ENCODE measurements around the gene FTSJ3.

Gene FTSJ3

DNA sequence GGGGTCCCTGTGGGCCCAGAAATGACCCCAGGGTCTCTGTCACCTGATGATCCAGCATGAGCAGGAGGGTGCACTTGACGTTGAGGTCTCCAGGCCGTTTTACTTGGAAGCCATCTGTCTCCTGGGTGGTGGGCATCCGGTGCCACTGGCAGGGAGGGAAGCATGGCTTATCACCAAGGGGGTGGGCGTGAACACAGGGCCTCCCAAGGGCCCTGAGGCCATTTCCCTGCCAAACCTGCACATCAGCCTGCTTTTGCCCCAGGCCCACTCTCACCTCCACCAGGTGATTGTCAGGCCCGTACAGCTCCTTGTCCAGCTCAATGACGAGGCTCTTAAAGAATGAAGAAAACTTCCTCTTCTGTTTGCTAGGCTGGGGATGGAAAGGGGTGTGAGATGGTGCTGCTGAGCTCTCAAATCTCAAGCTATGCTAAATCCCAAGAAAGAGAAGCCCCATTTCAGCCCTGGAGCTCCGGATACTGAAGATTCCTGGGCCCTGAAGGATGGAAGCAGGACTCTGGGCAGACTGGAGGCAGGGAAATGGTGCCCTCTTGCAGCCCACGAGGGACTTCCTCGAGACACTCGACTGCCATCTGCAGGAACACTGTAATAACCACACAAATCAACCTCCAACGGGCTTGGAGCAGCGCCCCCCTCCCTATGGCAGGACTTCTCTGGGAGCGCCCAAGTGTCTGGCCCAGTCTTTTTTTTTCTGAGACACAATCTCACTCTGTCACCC, 7.1 kb upstream of the FTSJ3 start:
- TF ChIP-seq CTCF (IDR thresholded peaks at IDR 0.05) = peak; percentile 77

DNA sequence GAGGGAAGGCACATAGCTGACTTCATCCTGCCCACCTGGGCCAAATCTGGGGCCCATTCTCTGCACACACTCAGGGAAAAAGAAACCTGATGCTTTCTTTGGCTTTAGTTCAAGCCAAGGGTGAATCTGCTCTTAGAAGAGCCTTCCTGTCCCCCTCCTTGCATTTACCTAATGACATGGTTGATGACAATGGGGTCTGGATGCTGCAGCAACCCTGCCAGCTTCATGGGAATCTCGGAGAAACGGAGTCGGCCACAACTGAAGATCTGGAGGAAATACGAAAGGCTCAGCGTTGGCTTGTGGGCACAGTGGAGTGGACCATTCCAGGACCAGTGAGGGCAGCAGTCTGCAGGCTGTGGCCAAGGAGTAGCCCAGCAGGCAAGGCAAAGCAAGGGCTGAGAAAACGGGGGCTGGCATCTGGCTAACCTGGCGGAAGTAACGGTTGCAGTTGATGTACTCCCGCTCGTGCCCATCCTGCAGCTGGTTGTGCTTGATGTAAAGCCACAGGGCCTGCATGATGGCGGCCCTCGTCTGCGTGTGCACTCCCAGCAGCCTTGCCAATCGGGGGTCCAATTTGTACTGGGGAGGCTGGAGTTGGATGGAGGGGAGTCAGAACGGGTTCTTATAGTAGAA, 6.4 kb upstream of the FTSJ3 start:
- TF ChIP-seq CTCF (IDR thresholded peaks at IDR 0.05) = no peak

GRCh38 chr17:63833026-63833740, 5.7 kb upstream of the FTSJ3 start:
- no peak for TF ChIP-seq CTCF (IDR thresholded peaks at IDR 0.05)

DNA sequence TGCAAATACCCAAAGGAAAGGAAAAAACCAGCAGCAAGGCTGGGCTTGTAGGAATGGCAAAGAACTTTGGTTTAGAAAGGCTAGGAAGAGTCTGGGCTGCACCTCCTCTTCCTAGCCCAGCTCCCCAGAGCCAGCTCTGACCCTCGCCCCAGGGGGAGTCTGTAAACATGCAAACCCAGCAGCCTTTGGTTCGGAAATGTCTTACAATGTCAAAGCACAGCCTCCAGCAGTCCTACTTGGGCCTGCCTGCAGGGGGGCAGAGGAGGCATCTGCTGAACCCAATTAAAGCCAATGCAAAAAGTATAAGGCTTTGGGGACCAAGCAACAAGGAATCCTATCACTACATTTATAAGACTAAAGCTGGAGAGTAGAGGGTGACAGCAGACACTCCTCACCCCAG, 5.0 kb upstream of the FTSJ3 start:
- no peak for TF ChIP-seq CTCF (IDR thresholded peaks at IDR 0.05)

DNA sequence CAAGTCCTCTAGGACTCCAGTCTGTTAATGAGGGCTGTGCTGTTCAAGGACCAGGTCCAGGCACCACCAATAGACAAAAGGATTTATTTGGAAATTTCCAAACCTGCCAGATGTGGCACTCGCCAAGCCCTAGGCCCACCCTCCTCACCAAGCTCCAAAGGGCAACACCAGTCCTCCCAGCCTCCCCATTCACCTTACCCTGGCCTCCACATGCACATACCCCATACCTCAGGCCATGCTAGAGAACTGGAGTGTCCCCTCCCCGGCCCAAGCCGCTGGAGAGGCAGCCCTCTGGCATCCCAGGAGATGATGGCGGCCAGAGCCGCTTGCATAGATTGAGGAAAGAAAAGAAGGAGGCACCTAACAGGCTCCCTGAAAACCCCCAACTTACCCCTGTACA, 4.6 kb upstream of the FTSJ3 start:
- TF ChIP-seq CTCF (IDR thresholded peaks at IDR 0.05) = no peak

DNA sequence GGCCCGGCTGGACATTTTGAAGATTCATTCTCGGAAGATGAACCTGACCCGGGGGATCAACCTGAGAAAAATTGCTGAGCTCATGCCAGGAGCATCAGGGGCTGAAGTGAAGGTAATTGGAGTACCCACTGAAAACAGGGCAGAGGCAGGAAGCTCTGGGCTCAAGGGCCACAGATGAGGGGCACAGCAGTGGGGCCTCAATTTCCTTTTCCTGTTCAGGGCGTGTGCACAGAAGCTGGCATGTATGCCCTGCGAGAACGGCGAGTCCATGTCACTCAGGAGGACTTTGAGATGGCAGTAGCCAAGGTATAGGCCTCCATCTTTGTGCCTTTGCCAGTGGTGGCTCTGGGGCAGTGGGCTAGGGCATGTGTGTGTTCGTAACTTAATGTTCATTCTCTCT, 4.0 kb upstream of the FTSJ3 start:
- TF ChIP-seq CTCF (IDR thresholded peaks at IDR 0.05) = no peak

DNA sequence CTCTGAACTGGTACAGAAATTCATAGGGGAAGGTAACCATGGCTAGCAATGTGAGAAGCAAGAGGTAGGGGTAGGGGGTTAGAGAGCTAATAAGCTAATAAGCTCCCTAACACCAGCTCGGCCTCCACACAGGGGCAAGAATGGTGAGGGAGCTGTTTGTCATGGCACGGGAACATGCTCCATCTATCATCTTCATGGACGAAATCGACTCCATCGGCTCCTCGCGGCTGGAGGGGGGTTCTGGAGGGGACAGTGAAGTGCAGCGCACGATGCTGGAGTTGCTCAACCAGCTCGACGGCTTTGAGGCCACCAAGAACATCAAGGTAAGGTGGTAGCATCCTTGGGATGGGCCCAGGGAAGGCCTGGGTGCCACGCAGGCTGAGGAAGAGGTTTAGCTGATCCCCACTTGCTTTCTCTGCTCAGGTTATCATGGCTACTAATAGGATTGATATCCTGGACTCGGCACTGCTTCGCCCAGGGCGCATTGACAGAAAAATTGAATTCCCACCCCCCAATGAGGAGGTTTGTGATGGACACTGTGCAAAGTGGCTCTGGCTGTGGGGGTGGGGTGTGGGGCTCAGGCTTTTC, 3.5 kb upstream of the FTSJ3 start:
- TF ChIP-seq CTCF (IDR thresholded peaks at IDR 0.05) = no peak

Data from LNCAP (cell line).